Fibroblast of skin of abdomen (primary cell): ENCODE measurements around the gene MRPL10.
A peak's percentile ranks its signal among the peaks of the same experiment; 100 is the strongest.
"Not testable (repeated sequence)": the region's sequence is repeated elsewhere in the genome, so short reads cannot be mapped to it uniquely, and the experiment has no call there.

ENCODE experiments used
- DNase-seq: peaks from one replicate; pipeline ENCODE4 v3.0.0-alpha.2; 2013

MRPL10 gene

DNA sequence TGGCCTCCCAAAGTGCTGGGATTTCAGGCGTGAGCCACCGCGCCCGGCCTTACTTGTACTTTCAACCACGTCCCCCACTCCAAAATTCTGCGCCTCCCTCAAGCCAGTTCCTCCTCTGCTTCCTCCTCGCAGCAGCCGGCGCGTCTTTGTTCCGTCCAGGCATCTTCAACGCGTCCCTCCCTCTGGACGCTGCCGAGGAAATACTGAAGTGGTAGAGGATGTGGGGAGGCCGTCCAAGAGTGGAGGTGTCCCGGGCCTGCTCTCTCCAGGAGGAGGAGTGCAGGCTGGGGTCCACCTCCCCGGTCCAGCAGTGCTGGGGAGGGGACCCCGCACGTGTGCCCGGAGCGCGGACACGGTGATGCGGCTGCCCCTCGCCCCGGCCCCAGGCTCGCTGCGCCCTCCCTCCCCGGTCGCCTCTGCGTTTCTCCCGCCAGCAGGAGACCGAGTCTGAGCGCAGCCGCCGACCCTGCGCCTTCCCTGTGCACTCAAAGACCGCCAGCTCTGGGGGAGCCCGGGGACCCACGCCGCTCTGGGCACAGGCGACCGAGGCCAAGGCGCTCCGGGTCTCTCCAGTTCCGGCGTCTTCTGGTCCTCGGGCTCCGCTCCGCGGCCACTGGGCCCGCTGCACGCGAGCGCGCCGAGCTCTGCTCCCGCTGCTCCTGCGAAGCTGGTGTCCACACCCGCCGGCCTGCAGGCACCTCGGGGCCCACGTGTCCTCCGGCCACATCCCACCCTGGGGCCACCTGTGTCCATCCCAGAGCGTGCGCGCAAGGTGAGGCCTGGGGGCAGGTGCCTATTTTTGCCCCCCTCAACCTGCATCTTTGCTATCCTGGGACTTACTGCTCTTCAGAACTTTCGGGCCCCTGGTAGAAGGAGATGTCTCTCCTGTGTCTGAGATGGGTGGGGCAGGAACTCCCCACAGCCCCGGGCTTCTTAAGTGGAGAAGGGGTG lies 41.5 kb downstream of the MRPL10 start:
- DNase-seq = peak; percentile 26

GRCh38 chr17:47785538-47786123 lies 45.7 kb downstream of the MRPL10 start:
- peak; percentile 27 for DNase-seq

GRCh38 chr17:47781397-47781796 lies 49.9 kb downstream of the MRPL10 start:
- DNase-seq = no peak

- no peak for DNase-seq
These were observed 53.1 kb downstream of the MRPL10 start for GRCh38 chr17:47778184-47778635.

- peak; percentile 31 for DNase-seq
These were observed 54.8 kb downstream of the MRPL10 start for GRCh38 chr17:47776330-47777197.

DNA sequence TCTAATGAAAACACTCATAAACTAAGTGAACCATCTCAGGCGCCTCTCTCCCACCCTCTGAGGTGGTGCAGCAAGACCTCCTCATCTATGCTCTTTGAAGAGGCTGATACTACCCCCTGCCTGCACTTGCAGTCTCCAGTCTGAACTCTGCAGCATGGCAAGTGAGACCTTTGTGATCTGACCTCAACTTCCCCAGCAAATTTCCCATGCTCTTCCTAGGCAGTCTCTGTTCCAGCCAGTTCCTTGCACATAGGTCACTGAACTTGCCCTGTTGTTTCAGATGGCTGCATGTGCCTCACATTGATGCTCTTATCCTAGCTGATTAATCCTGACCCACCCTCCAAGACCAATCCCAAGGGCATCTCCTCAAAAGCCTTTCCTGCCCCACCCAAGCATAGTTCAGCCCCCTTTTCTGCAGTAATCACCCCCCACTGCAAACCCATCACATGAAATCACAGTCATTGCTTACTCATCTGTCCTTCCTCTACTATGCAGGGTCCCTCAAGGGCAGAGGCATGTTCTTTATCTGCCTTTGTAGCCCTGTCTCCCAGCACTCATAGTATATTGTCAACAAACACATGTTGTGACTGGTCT lies 56.3 kb downstream of the MRPL10 start:
- DNase-seq = no peak

- no peak for DNase-seq
These were observed 57.0 kb downstream of the MRPL10 start for GRCh38 chr17:47774331-47774730.

DNA sequence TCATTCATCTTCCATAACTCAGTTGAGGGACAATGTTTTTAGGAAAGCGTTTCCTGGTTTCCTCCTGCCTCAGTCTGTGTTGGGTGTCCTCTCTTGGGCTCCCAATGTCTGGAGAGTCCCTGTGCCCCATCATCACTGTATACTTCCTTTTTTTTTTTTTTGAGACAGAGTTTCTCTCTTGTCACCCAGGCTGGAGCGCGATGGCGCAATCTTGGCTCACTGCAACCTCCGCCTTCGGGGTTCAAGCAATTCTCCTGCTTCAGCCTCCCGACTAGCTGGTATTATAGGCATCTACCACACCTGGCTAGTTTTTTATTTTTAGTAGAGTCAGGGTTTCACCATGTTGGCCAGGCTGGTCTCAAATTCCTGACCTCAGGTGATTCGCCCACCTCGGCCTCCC lies 57.7 kb downstream of the MRPL10 start:
- DNase-seq = not testable (repeated sequence)
